Natural killer cell (primary cell): ENCODE measurements around the gene TRMT44. TPM values are rescaled to one million over a fixed set of nuclear protein-coding genes. Genes with fewer than 3 reads are reported as not detected.
"Not testable (repeated sequence)": the region's sequence is repeated elsewhere in the genome, so short reads cannot be mapped to it uniquely, and the experiment has no call there.

Experiments used
- ATAC-seq, 3 donors: fragments of 150-1000 bp in 2 of 3; fragments of 200-7000 bp in 1 of 3; cut with Tn5 transposase; 1 replicate in 1 of 3; 2 replicates in 2 of 3; pipeline ENCODE4 v1.10.0; 2021; ENCODE audit warnings: mild to moderate bottlenecking in 2 of 3, moderate library complexity in 2 of 3
- DNase-seq, 2 donors: peaks; one replicate each; pipeline versions ENCODE4 v3.0.0 to v3.0.0-alpha.2; 2013 to 2021; ENCODE audit warnings: mixed read lengths in 1 of 2
- H3K27ac ChIP-seq: one replicate; pipeline ENCODE4 v1.5.1; 2013; ENCODE audit warnings: mild to moderate bottlenecking, low read length
- H3K27me3 ChIP-seq: one replicate; pipeline ENCODE4 v1.6.1; 2013; ENCODE audit warnings: low read length; ENCODE audit not compliant: control insufficient read depth, insufficient read depth
- H3K36me3 ChIP-seq: one replicate; pipeline ENCODE4 v1.6.1; 2013; ENCODE audit warnings: low read length; ENCODE audit not compliant: control insufficient read depth, insufficient read depth
- H3K4me1 ChIP-seq: one replicate; pipeline ENCODE4 v1.6.1; 2013; ENCODE audit warnings: low read length; ENCODE audit not compliant: control insufficient read depth, insufficient read depth
- H3K4me3 ChIP-seq: one replicate; pipeline ENCODE4 v1.5.1; 2013; ENCODE audit warnings: low read length
- H3K9me3 ChIP-seq: one replicate; pipeline ENCODE4 v1.6.1; 2013; ENCODE audit warnings: low read length; ENCODE audit not compliant: control insufficient read depth, insufficient read depth
- H3K27ac Mint-ChIP-seq, 2 donors: one replicate each; pipeline ENCODE4 v1.8.0; 2022; ENCODE audit warnings: mild to moderate bottlenecking in 2 of 2, mixed read lengths in 2 of 2, moderate library complexity in 1 of 2
- H3K27me3 Mint-ChIP-seq, 2 donors: one replicate each; pipeline ENCODE4 v1.8.0; 2022; ENCODE audit warnings: low read depth in 2 of 2, mixed read lengths in 2 of 2
- H3K36me3 Mint-ChIP-seq: one replicate; pipeline ENCODE4 v1.8.0; 2022; ENCODE audit warnings: mixed read lengths
- H3K4me1 Mint-ChIP-seq, 2 donors: one replicate each; pipeline ENCODE4 v1.8.0; 2022; ENCODE audit warnings: mixed read lengths in 2 of 2
- H3K4me3 Mint-ChIP-seq: one replicate; pipeline ENCODE4 v1.8.0; 2022; ENCODE audit warnings: mild to moderate bottlenecking, moderate library complexity, mixed read lengths
- H3K9me3 Mint-ChIP-seq, 2 donors: one replicate each; pipeline ENCODE4 v1.8.0; 2022; ENCODE audit warnings: mixed read lengths in 2 of 2
- WGBS: methylation state at CpG from one replicate; pipeline ENCODE4 v1.1.7; 2013; ENCODE audit warnings: missing lambda C conversion rate; ENCODE audit not compliant: insufficient coverage; 5-methylcytosine and 5-hydroxymethylcytosine counted together
- intact Hi-C: fragments of 100-400 bp; cut with micrococcal nuclease; formaldehyde crosslinking; loops from one replicate; pipeline ENCODE4 v1.14.2; 2022
- total RNA-seq, 4 donors: library from RNA; stranded (reverse); fragments of 120-200 nt in 1 of 4; gene quantifications; one replicate each; pipeline versions ENCODE4 v1.2.3 to v1.2.4, GENCODE V29; 2013 to 2022
- TF ChIP-seq, protein P1 (sequence below): fragments of 200-600 bp; IDR thresholded peaks from one replicate; pipeline ENCODE4 v1.8.0; 2022; ENCODE audit warnings: antibody characterized with exemption

Gene TRMT44
- total RNA-seq, 3 donors from 2014 or later (not counting 1 experiment from before 2014, with no cell fraction given), result 24.4 to 37.5 (median 34.3) TPM

DNA sequence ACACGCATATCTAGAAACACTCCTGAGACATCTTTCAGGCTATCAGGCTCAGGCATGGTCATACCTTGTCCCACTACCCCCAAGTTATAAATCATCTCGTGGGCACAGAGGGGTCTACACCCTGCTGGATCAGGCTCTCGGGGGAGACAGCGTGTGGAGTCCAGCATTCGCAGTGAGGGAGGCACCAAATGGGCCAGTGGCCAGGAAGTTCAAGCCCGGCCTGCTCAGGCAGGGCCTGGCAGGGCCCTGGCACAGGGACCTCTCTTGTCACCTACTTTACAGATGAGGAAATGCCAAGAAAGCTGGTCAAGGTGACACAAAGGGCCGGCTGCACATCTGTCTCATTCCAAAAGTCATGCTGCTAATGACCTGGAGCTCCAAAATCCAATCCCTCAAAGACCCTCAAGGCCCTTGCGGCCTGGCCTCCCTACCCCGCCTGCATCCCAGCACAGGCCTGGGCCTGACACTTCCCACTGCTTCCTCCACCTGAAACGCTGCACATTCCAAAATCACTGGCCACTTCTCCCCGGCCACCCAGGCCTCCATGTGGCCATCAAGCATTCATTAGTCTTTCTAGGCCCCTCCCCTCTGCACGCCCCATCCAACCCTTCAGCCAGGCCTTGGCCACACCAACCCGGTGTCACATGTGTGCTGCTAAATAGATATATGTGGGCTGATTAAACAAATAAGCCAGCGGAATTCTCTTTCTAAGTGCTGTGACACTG, 35.6 kb upstream of the TRMT44 start:
- Mint-ChIP-seq H3K9me3 (no peaks in the 10 kb centered on the region), H3K4me3 (no peak overlapping the region), H3K36me3 (no peaks in the 10 kb centered on the region), H3K27ac (no peak overlapping the region), H3K27me3 (no peaks in the 10 kb centered on the region), H3K4me1 (peaks cover 12 to 14% of the 10 kb centered on the region in 2 donors)
- WGBS, result 96% methylated on average over 14 of the region's 14 CpGs
- Histone ChIP-seq H3K4me3 (no peak overlapping the region), H3K27ac (no peak overlapping the region), H3K4me1 (peaks cover 15% of the 10 kb centered on the region), H3K27me3 (no peaks in the 10 kb centered on the region), H3K9me3 (no peaks in the 10 kb centered on the region), H3K36me3 (peaks cover 8% of the 10 kb centered on the region)
- no peak for DNase-seq
- TF ChIP-seq, protein P1, sequence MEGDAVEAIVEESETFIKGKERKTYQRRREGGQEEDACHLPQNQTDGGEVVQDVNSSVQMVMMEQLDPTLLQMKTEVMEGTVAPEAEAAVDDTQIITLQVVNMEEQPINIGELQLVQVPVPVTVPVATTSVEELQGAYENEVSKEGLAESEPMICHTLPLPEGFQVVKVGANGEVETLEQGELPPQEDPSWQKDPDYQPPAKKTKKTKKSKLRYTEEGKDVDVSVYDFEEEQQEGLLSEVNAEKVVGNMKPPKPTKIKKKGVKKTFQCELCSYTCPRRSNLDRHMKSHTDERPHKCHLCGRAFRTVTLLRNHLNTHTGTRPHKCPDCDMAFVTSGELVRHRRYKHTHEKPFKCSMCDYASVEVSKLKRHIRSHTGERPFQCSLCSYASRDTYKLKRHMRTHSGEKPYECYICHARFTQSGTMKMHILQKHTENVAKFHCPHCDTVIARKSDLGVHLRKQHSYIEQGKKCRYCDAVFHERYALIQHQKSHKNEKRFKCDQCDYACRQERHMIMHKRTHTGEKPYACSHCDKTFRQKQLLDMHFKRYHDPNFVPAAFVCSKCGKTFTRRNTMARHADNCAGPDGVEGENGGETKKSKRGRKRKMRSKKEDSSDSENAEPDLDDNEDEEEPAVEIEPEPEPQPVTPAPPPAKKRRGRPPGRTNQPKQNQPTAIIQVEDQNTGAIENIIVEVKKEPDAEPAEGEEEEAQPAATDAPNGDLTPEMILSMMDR, result no peak
- no peak for ATAC-seq
- intact Hi-C loops, result no loop called here

DNA sequence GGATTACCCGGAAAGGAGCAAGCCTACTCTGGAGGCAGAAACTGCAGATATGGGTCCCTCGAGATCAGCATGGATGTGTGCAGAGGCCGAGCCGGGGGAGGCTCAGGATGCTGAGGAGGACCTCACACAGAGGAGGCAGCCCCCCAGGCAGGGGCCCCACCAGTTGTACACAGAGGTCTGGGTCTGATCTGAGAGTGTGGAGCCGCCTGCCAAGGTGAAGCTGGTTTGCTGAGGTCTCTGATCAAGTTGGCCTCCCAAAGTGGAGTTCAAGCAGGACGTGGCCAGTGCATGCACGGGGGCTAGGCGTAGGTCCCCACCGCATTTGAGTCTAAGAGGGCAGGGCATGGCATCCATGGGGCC, 35.1 kb upstream of the TRMT44 start:
- intact Hi-C loops, result no loop called here
- peaks cover 8% of the 10 kb centered on the region for H3K36me3 ChIP-seq
- H3K9me3 Mint-ChIP-seq, result no peaks in the 10 kb centered on the region
- no peak overlapping the region for H3K4me3 Mint-ChIP-seq
- H3K36me3 Mint-ChIP-seq, result no peaks in the 10 kb centered on the region
- DNase-seq (no peak), ATAC-seq (no peak)
- 96% methylated on average over 9 of the region's 9 CpGs for WGBS
- peaks cover 17 to 18% of the 10 kb centered on the region in 2 donors for H3K4me1 Mint-ChIP-seq
- peaks cover 21% of the 10 kb centered on the region for H3K4me1 ChIP-seq
- TF ChIP-seq, protein P1, result no peak
- no peak overlapping the region for H3K27ac ChIP-seq
- H3K4me3 ChIP-seq, result no peak overlapping the region
- H3K27ac Mint-ChIP-seq, result no peak overlapping the region
- H3K27me3 Mint-ChIP-seq, result no peaks in the 10 kb centered on the region
- H3K9me3 ChIP-seq, result no peaks in the 10 kb centered on the region
- H3K27me3 ChIP-seq, result no peaks in the 10 kb centered on the region

DNA sequence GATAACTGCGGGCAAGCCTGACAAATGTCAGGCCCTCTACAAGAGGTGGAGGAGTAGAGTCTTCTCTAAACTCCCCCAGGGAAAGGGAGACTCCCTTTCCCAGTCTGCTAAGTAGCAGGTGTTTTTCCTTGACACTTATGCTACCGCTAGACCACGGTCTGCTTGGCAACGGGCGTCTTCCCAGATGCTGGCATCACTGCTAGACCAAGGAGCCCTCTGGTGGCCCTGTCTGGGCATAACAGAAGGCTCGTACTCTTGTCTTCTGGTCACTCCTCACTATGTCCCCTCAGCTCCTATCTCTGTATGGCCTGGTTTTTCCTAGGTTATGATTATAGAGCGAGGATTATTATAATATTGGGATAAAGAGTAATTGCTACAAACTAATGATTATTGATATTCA, 33.7 kb upstream of the TRMT44 start:
- H3K4me3 ChIP-seq, ATAC-seq, H3K27ac ChIP-seq, H3K9me3 Mint-ChIP-seq, H3K36me3 Mint-ChIP-seq, DNase-seq, H3K9me3 ChIP-seq, H3K36me3 ChIP-seq, H3K27me3 ChIP-seq, H3K4me3 Mint-ChIP-seq, intact Hi-C loops, H3K27ac Mint-ChIP-seq, H3K27me3 Mint-ChIP-seq: not testable (repeated sequence)
- H3K4me1 Mint-ChIP-seq, result peaks cover 22 to 28% of the 10 kb centered on the region in 2 donors
- peaks cover 28% of the 10 kb centered on the region for H3K4me1 ChIP-seq
- WGBS, result 90% methylated on average over 6 of the region's 7 CpGs

DNA sequence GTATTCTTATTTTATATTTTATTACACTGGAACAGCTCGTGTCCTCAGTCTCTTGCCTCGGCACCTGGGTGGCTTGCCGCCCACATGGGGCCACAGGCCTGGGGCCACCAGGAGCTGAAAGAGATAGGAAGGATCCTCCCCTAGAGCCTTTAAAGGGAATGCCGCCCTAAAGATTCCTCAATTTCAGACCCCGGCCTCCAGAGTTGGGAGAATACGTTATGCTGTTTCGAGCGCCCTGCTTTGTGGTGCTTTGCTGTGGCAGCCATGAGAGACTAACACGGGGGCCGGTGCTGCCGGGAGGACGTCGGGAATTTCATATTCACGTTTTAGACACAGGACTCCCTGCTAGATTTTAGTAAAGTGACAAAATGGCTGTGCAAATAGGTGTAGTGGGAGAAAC, 33.3 kb upstream of the TRMT44 start:
- no peaks in the 10 kb centered on the region for H3K9me3 ChIP-seq
- DNase-seq (no peak), ATAC-seq (no peak)
- TF ChIP-seq, protein P1, result no peak
- no peak overlapping the region for H3K27ac ChIP-seq
- no peaks in the 10 kb centered on the region for H3K36me3 Mint-ChIP-seq
- no peak overlapping the region for H3K27ac Mint-ChIP-seq
- WGBS, result 96% methylated on average over 14 of the region's 14 CpGs
- no peaks in the 10 kb centered on the region for H3K9me3 Mint-ChIP-seq
- no peak overlapping the region for H3K4me3 Mint-ChIP-seq
- peaks cover 28% of the 10 kb centered on the region for H3K4me1 ChIP-seq
- intact Hi-C loops, result no loop called here
- no peak overlapping the region for H3K4me3 ChIP-seq
- no peaks in the 10 kb centered on the region for H3K27me3 ChIP-seq
- H3K4me1 Mint-ChIP-seq, result peaks cover 22 to 32% of the 10 kb centered on the region in 2 donors
- H3K36me3 ChIP-seq, result peaks cover 8% of the 10 kb centered on the region
- H3K27me3 Mint-ChIP-seq, result no peaks in the 10 kb centered on the region
